ACHN (cell line): ENCODE results near the gene ACOT11.

Experiments used
- DNase-seq: peaks from one replicate; pipeline ENCODE4 v3.0.0-alpha.2; 2015
- in situ Hi-C: cut with HindIII; loops from 2 replicates; pipeline ENCODE4 v1.10.0; 2017; ENCODE audit warnings: low sequenced_read_pairs, low pct_ligation_motif_present, low pct_unique_long_range_greater_than_20kb

Gene ACOT11

GRCh38 chr1:54602554-54602953 lies 54.5 kb downstream of the ACOT11 start:
- no peak for DNase-seq
- in situ Hi-C loops, result no loop called here

- in situ Hi-C loops, result no loop called here
- no peak for DNase-seq
These were observed 55.2 kb downstream of the ACOT11 start for GRCh38 chr1:54603241-54603640.

GRCh38 chr1:54604051-54604450 lies 56.0 kb downstream of the ACOT11 start:
- no peak for DNase-seq
- in situ Hi-C loops, result no loop called here

GRCh38 chr1:54604572-54605370 lies 56.7 kb downstream of the ACOT11 start:
- in situ Hi-C loops, result no loop called here
- no peak for DNase-seq

GRCh38 chr1:54606096-54606989 lies 58.3 kb downstream of the ACOT11 start:
- in situ Hi-C loops, result no loop called here

DNA sequence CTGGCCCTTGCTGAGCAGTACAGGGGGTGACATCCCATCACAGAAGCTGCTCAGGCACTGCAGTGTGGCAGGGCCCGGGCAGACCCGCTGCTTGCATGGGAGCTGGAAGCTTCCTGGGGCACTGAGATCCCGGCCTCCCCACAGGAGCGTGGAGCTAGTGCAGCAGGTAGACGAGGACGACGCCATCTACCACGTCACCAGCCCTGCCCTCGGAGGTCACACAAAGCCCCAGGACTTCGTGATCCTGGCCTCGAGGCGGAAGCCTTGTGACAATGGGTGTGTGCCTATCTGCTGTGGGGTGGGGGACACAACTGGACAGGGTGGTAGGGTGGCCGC lies 58.9 kb downstream of the ACOT11 start:
- no peak for DNase-seq
- in situ Hi-C loops, result no loop called here

More at GRCh38 chr1:54606096-54606989, 58.3 kb downstream of the ACOT11 start:
- DNase-seq, result no peak

DNA sequence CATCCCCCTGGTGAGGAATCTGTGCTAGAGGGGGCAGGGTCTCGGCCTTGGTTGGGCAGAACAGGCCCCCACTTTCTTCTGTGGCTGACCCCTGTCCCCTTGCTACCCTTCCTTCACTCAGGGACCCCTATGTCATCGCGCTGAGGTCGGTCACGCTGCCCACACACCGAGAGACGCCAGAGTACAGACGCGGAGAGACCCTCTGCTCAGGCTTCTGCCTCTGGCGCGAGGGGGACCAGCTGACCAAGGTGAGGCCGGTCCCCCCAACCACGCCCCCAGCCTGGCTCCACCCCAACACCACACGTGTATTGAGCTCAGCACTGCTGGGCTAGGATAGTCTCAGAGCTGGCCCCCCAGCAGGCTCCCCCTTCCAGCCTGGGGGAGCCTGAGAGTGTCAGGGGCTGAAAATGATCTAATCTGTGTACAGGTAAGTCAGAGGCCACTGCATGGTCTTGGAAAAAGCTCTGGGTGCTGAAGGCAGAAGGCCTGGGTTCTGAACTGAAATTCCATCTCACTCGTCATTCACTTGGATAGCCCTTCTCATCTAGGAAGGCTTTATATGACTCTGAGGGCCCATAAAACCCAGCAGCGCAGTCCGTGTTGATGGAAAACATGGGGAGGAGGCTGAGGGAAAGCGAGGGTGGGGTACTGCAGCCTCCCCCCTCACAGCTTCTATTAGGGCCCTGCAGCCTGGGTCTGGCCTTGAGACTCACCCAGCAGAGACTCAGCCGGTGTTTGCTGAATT lies 60.0 kb downstream of the ACOT11 start:
- DNase-seq, result no peak
- in situ Hi-C loops, result no loop called here

DNA sequence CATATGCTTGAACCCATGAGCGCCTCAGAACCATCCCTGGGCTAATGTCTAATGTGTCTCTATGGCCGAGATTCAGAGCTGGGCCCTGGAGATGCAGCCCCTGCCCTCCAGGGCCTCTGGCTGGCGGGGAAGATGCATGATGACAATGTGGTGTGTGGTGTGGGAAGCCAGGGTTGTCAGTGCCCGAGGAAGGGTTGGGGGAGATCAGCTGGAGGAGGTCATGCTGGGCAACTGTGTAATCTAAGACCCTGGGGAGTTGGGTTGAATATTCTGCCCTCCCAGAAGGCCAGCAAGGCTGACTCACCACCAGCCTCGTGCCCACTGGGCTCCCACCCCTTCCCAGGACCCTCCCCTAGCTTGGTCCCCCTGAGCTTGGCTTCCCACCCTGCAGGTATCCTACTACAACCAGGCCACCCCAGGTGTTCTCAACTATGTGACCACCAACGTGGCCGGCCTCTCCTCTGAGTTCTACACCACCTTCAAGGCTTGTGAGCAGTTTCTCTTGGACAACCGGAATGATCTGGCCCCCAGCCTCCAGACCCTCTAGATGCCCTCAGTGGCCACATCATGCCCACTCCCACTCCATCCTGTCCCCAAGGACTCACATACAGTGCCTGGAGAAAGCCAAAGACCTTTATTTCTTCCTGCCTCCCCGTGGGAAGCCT lies 60.7 kb downstream of the ACOT11 start:
- no peak for DNase-seq
- in situ Hi-C loops, result no loop called here

- in situ Hi-C loops, result no loop called here
- DNase-seq, result no peak
These were observed 61.4 kb downstream of the ACOT11 start for GRCh38 chr1:54609301-54609921.

DNA sequence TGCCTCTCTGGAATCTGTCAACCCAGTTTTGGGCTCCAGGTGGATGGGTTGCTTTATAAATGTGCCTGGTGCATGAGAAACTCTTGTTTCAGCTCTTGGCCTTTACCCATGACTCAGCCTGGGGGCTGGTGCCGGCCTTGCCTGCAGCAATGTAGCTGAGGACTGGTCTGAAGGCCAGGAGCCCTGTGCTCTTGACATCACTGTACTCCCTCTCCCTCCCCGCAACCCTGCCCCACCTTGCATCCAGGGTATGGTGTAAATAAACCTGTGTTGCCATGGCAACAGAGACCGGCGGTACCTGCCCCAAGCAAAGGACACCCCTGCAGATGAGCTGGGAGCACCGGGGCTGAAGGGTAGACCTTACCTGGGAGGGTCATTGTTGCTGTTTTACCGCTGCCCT lies 62.0 kb downstream of the ACOT11 start:
- DNase-seq, result no peak
- in situ Hi-C loops, result no loop called here

DNA sequence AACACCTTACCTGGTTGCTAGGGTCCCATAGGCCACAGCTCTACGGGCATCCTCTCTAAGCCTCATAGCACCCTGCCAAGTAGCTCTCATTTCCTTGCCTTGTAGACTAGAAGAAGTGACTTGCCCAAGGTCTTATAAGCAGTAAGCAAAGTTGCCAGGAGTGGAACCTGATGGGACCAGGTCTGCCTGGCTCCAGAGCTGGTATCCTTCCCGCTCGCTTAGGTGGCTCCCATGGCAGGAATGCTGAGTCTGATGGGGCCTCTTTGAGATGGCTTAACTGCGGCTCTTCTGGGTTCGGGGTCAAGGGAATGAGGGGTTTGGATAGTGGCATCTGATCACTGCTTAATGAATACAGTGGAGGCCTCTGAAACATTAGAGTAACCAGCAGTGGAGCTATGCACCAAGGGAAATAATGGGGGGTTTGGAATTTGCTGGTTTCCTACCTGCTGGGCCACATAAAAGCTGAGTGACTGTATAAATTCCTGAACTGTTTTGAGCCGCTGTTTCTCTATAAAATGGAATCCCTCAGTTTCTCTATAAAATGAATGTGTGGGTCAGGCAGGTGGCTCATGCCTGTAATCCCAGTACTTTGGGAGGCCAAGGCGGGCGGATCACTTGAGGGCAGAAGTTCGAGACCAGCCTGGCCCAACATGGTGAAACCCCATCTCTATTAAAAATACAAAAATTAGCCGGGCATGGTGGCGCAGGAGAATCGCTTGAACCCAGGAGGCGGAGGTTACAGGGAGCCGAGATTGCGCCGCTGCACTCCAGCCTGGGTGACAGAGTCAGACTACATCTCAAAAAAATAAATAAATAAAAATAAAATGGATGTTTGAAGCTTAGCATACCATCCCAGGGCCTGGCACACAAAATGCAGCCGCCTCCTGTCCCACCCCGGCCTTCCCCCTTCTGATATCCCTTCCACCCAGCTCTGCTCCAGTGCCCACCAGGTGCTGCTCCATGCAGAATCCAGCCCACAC lies 62.9 kb downstream of the ACOT11 start:
- in situ Hi-C loops, result no loop called here
- DNase-seq, result no peak

DNA sequence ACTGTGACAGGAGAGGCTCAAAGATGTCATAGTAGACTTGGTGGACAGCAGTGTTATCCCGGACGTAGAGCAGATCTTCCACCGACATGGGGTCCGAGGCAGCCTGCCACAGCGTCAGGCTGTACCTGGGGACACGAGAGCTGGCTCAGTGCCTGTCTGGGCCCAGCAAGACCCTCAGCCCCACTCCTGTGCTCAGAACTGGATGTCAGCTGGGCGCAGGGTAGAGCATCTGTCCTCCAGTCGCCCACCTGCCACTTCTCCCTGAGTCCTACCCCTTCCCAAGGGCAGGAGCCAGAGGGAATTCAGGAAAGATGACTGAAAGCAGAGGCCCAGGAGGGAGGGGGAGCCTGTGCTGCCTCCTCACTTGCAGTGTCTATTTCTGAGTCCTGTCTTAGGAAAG lies 63.6 kb downstream of the ACOT11 start:
- in situ Hi-C loops, result no loop called here
- no peak for DNase-seq

DNA sequence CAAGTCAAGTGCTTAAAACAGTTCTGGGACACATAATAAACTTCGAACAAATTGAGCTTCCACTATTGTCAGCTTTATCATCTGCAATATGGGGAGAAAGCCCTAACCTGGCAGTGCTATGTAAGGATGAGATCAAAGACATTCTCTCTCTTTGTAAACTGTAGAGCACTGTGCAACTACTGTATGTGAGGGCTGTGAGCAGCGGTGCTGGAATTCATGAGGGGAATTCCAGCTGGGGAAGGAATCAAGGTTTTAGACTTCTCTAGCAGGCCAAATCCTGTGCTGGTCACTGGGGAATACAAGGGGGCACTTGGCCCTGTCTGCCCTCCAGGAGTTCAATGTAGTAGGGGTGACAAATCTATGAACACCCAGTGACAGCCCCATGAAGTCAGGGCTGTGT lies 66.0 kb downstream of the ACOT11 start:
- no peak for DNase-seq
- in situ Hi-C loops, result no loop called here

- no peak for DNase-seq
These were observed 66.5 kb downstream of the ACOT11 start for GRCh38 chr1:54614563-54614962.

DNA sequence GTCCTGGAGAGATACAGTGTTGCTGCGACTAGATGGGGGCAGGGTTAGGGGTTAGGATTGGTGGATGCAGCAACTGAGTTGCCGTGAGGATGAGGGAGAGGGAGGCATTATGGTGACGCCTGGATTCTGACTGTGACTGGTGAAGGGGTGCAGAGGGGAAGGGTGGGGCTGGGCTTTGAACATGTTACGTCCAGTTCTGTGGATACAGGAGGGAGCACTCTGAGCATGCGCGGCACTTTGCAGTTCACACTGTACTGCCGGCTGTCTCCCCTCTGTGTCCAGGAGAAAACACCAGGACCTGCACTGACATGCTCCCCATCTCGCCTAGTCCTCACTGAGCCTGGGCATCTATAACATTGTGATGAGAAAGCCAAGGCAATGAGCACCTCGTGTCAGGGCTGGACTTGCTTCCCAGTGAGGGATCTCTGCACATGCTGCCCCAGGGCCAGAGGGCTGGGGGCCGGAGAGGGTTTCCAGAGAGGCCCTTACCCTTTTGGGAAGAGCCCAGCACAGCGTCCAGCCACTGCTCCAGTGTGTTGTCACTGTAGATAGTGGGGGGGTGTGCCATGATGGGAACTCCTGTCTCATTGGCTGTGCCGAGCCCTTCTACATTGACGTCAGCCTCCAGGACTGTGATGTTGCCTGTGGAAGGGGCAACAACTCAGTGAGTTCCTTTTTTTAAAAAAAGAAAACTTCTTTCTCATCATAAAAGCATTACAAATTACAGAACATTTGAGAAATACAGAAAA lies 67.7 kb downstream of the ACOT11 start:
- no peak for DNase-seq
- in situ Hi-C loops, result no loop called here

More at GRCh38 chr1:54614563-54614962, 66.5 kb downstream of the ACOT11 start:
- in situ Hi-C loops, result no loop called here

DNA sequence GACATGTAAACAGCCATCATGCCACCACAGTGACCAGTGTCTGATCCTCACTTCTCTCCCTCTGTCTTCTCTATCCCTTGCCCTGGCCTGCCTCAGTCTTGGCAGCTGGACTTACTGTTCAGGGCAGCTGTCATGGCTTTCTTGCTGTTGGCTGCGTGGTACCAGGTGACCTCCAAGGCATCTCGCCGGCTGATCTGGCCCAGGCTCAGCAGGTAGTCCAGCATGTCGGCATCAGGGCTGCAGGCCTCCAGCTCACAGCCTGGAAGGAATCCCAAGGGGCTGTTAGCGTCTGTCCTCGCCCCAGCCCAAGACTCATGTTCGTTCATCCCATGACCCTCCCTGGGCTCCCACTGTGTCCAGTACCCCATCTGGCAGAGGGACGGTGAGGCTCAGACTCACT lies 71.7 kb downstream of the ACOT11 start:
- no peak for DNase-seq
- in situ Hi-C loops, result no loop called here
